SIG-M5 (cell line): ENCODE measurements around the gene ANKRD31.
"Not testable (repeated sequence)": the region's sequence is repeated elsewhere in the genome, so short reads cannot be mapped to it uniquely, and the experiment has no call there.

Experiments
- DNase-seq: peaks from one replicate; lab custom pipeline; 2025; lab: John Stamatoyannopoulos, UW

Gene ANKRD31, protein sequence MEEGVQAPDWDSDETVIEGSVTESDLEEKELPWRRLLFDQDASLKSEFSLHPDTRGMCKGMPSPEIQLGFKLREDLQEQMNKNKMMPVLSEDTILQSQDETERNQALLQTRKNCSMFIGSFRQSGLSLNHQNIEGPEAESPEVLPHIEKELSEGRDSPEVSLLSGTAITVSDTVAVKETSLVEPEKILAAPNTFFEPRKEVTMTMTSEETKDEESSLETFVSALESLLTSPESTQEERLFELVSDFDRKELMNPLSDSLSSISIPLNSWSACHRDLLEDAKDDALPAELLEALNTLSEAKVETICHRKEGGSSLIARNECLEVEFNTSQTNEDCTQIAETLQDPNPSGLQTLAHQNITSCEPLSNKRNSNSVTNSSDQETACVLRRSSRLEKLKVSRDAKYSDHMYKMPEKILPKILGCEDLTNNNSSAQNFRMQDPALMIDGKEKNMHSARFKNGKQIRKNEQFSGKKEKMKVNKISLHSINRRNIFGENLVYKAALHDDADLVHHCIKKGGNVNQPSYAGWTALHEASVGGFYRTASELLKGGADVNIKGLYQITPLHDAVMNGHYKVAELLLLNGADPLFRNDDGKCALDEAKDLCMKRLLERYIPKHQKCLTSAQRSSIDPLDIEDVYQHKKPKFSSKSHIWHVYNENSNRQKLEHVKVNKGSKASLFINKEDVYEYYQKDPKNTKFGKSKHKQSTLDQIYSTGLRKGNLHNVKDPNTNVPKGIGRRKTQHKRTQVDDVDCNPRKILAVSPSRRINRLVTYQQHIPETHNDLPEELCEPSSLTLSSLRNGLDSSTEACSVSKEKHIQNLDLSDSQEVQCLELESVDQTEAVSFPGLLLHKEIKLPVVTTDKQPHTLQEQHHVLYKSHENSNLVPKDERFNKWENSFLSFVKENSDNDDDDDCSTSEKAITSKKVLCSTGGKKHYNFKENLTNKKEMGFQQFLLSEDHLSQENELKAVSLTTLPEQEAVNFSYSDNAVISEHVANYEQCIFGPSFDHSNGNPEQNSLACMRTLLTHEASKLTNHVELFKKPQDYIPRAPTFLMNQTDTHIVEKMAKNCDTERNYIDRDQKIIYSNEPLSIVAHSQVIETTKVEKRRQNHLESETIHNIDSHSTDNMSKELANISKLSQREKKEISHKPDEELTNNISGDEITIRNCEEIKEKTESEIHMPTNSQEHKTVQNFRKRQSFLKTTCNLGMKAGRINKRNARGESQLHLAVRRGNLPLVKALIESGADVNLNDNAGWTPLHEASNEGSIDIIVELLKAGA (N-terminal part only)

DNA sequence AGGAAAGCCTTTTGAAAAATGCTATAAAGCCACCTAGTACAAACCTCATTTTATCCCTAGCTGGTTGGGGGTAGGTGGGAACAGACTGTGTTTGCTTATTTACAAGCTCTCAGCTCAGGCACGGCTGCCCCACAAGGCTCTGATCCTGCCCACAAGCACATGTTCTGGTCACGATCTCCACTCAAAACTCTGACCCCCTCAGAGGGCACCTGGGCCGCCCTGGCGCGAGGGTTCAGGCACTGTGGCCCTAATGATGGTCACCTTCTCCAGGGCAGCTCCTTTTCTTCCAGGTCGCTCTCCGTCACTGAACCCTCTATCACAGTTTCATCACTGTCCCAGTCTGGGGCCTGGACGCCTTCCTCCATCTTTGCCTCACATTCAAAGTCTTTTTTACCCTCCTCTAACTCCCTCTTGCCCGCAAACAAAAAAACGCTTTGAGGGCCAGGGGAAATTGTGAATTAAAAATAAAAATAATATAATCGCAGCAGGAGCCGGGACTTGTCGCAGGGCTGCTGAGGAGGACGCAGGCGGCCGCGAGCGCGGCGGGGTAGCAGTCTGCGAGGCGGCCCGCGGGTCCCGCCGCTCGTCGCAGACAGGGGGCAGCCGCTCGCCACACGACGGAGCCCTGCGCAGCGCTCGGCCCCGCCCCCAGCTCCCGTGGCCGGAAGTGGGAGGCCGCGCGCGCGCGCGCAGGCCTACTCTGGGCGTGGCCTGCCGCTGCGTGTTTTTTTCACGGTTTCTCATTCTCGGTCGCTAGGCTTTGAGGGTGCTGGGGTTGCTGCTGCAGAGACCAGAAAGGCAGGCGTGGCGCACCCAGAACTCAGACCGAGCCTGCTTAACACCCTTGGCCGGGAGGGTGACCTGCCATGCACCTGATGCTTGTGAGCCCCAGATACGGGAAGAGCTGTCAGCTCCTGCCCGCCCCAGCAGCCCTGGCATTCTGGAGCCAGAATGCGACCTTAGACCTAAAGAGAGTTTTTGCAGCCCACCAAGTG, at the start of gene ANKRD31:
Gene ANKRD31, minus strand, starts transcription at position 557 of the 995 bp plus-strand sequence. Its CDS starts 192 bp downstream, at position 365.
- DNase-seq: no peak

DNA sequence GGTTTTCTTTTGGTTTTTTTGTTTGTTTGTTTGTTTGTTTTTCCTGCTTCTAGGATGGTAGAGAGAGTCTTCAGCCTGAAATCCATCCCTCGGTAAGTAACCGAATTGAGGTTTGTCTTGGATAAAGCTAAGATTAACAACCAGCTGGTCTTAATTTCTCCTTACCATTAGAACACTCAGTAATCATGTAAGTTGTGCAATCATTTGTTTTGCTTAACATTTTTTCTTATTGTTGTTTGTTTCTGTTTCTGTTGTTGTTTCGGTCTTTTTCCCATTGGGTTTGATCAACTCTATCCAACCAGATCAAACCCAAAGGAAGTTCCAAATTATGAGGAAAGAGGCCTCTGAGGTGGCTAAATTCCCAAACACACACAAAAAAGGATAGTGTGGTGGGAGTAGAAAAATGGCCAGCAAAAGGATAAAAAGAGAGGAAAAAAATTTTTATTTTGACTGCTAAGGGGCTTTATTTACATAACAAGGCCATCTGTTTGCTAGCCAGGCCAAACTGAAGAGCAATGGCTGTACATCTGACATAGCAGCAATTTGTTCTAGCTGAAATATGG, 49.6 kb upstream of the ANKRD31 start:
- DNase-seq: no peak

- DNase-seq: no peak
Observed at GRCh38 chr5:75282581-75282980, 45.9 kb upstream of the ANKRD31 start.

- no peak for DNase-seq
Observed at GRCh38 chr5:75281716-75282465, 45.2 kb upstream of the ANKRD31 start.

DNA sequence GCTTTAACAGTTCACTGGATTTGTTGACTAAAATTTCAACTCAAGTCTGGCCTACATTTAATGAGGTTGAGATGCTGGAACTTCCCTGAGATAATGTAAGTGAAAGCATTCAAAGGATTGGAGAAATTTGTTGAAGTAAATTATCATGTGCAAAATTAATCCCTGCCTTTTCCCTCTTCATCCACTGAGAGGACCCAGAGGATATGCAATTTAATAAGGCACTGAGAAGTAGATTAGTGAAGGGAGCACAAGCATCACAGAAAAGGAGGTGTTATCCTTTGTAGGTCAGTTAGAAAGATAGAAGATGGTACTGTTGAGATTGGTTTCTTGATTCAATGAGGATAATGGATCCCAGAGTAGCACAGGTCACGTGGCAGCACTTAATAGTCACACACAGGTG, 42.6 kb upstream of the ANKRD31 start:
- DNase-seq: no peak

DNA sequence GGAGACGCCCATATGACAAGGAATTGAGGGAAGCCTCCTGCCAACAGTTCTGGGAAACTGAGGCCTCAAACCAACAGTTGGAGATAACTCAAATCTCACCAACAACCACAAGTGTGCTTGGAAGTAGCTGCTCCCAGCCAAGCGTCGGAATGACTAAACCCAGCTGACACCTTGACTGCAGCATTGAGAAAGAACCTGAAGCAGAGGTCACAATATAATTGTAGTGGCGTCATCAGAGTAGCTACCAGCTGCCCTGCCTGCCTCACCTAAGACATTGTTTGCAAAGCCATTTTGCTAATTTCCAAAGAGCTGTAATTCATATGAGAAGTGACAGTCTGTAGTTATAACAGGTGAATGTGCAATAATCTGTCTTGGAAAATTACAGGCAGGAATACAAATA, 40.8 kb upstream of the ANKRD31 start:
- DNase-seq: no peak

GRCh38 chr5:75275756-75276155, 39.1 kb upstream of the ANKRD31 start:
- DNase-seq: no peak

GRCh38 chr5:75275147-75275546, 38.5 kb upstream of the ANKRD31 start:
- no peak for DNase-seq

DNA sequence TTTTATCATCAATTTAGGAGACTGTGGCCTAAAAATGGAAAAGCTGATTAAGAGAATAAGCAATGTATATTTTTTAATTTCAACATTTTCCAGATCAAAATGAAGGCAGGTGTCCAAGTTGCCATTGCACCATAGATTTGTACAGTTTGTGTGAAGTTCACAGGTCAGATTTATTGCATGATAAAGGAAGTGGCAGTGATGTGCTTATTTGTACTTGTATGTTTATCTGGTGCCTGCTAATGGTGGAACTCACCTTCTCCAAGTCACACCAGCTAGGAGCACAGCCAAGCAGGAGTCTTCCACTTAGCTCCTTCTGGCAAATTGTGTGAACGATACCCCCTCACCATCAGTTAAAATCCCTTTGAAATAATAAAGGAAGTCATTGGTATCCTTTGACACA, 37.8 kb upstream of the ANKRD31 start:
- no peak for DNase-seq

DNA sequence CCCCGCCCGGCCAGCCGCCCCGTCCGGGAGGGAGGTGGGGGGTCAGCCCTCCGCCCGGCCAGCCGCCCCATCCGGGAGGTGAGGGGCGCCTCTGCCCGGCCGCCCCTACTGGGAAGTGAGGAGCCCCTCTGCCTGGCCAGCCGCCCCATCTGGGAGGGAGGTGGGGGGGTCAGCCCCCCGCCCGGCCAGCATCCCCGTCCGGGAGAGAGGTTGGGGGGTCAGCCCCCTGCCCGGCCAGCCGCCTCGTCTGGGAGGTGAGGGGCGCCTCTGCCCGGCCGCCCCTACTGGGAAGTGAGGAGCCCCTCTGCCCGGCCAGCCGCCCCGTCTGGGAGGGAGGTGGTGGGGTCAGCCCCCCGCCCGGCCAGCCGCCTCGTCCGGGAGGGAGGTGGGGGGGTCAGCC, 33.9 kb upstream of the ANKRD31 start:
- not testable (repeated sequence) for DNase-seq

DNA sequence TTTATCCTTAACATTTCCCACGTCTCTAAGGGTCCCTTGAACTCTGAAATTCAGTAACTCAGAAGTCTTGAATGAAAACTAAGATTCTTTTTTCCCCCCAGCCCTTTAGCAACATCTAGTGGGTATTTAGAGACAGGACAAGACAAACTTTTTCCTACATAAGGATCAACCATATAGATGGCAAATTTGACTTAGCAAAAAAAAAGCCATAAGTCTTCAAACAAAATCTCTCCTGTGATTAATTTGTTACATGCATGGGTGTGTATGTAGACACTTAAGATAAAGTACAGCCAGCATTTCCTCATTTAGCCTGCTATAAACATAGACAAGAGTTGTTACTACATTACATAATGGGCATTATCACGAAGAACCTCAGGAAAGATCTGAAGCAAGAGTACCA, 29.1 kb upstream of the ANKRD31 start:
- no peak for DNase-seq

- no peak for DNase-seq
Observed at GRCh38 chr5:75262271-75262670, 25.6 kb upstream of the ANKRD31 start.

GRCh38 chr5:75260708-75261107, 24.0 kb upstream of the ANKRD31 start:
- no peak for DNase-seq

- DNase-seq: not testable (repeated sequence)
Observed at GRCh38 chr5:75250452-75250851, 13.8 kb upstream of the ANKRD31 start.

GRCh38 chr5:75245023-75245422, 8.3 kb upstream of the ANKRD31 start:
- no peak for DNase-seq

- no peak for DNase-seq
Observed at GRCh38 chr5:75243510-75243909, 6.8 kb upstream of the ANKRD31 start.

- no peak for DNase-seq
Observed at GRCh38 chr5:75243100-75243499, 6.4 kb upstream of the ANKRD31 start.

DNA sequence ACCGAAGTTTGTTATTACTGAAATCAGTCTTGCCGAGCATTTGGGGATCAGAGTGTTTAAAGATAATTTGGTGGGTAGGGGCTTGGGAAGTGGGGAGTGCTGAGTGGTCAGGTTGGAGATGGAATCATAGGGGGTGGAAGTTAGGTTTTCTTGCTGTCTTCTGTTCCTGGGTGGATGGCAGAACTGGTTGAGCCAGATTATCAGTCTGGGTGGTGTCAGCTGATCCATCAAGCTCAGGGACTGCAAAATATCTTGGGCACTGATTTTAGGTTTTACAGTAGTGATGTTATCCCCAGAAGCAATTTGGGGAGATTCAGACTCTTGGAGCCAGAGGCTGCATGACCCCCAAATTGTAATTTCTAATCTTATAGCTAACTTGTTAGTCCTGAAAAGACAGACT, 5.4 kb upstream of the ANKRD31 start:
- no peak for DNase-seq

DNA sequence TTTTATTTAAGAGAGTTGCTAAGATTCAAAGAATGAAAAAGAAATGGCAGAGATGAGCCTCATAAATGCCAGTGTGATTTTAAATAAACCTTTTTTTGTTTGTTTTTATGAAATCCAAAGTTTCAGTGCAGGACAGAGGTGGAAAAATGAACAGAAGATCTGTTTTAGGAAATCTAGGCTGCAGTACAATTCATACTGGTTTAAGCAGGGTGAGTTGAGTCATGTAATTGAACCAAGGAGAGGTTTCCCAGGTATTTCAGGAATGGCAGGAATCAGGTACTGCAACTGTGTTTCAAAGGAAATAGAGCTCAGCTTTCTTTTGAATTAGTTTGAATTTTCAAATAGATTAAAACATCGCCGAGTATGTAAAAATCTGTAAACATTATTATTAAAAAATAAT, 3.0 kb upstream of the ANKRD31 start:
- DNase-seq: no peak

DNA sequence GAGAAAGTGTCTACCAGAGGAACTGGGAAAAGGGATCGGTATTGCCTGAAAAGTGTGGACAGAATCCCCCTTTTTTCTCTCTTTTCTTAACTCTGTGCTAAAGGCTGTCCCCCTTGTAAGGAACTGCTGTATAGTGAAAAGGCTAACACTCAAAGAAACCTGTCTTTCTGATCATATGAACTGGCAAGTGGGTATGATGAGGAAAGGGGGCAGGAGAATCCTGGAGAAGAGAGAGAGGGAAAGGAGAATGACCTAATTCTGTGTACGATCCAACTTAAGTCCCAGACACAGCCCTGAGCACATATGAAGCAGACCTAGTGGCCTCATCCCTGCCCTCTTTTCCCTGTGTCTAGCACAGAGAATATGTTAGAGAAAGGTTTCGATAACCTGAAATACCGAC, 967 bp downstream of the ANKRD31 start:
- DNase-seq: no peak
